HG03025 (cell line): Measurements from ENCODE around the gene C1orf35.
A peak's percentile ranks its signal among the peaks of the same experiment; 100 is the strongest.

Source experiments
- ATAC-seq: cut with Tn5 transposase; IDR thresholded peaks from one replicate; pipeline ENCODE4 v1.9.1; 2021; ENCODE audit warnings: mild to moderate bottlenecking, moderate library complexity; ENCODE audit not compliant: unreplicated experiment, low FRiP score

The C1orf35 gene

DNA sequence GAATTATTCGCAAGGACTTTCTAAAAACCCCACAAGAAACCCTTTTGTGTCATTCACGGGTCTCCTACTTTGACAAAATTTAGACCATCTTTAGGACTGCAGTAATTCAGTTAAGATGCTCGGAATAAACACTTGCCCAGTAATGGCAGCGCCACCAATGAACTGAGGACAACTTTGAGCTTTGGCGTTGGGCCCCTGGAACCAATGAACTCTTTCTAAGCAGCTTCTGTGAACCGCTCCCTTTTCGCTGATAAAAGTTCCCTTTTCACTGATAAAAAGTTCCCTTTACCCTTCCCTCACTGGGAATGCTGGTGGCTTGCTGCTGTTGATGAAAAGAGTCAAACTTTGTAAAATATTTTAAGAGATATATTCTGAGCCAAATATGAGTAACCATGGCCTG, 7.4 kb upstream of the C1orf35 start:
- no peak for ATAC-seq

DNA sequence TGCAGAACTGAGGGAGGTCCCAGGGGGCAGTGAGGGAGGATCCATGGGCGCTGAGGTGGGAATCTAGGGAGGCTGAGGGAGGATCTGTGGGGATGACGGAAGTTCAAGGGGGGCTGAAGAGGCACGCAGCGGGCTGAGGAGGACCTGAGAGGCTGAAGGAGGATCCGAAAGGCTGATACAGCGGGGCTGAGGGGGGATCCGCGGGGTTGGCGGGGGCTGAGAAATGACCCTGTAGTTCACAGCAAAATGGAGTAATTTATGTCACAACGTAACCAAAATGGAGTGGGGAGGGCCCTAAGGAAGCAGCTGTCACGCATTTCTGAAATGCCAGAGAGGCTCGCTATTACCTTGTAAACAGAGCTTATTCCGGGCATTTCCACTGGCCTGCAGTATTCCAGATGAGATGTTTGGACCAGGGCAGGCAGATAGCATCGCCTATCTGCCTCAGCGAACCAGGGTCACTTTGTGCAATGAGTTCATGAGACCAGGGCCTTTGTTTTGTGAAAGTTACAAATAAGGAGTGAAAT, 6.9 kb upstream of the C1orf35 start:
- ATAC-seq = peak; percentile 8

DNA sequence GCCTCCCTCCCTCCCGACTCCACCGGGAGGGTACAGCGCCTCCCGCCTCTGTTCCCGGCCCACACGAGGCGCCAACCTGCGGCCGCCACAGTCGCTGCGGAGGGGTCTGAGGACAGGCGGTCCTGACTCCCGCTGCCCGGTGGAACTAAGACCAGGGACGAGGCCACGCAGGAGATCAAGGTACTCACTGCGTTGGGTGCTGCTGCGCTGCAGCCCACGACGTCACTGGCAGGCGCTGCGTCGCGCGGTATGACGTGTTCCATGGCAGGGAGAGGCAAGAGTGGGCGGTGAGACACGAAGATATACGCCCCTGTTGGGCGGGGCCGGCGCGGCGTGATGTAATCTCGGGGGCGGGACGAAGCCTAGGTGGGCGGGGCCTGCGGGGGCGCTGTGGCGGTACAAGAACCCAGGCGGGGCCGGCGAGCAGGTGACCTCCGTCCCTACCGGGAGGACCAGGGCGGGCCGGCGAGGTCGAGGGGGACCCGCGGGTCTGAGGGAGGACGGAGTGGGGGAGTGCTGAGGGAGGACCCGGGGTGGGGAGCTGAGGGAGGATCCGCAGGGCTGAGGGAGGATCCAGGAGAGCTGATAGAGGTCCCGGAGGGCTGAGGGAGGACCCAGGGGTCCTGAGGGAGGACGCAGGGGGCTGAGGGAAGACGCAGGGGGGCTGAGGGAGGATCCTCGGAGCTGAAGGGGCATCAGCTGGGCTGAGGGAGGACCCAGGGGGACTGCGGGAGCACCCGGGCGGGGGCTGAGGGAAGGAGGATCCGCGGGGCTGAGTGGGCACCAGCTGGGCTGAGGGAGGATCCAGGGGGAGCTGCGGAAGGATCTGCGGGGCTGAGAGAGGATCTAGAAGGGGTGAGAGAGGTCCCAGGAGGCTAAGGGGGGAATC, 6.2 kb upstream of the C1orf35 start, which contains the start of gene MRPL55:
TSS of gene MRPL55 (minus strand) at position 227 of the 889 bp plus-strand sequence. CDS start 1,039 bp downstream, outside the sequence.
- ATAC-seq = peak; percentile 86

DNA sequence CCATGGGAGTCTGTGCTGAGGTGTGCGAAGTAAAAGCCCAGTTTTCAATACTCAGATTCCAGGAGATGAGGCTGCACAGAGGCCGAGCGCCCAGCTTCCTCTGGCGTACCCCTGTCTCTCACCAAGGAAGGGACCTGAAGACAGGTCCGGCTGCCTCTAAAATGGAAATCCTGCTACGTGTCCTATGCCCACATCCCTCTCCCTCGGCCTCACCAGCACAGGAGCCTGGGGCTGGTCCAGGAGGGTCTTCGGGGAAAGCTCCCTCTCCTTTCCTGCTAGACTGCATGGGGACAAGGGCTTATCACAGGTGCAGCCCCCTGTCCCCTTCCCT, 5.6 kb upstream of the C1orf35 start:
- ATAC-seq = no peak

DNA sequence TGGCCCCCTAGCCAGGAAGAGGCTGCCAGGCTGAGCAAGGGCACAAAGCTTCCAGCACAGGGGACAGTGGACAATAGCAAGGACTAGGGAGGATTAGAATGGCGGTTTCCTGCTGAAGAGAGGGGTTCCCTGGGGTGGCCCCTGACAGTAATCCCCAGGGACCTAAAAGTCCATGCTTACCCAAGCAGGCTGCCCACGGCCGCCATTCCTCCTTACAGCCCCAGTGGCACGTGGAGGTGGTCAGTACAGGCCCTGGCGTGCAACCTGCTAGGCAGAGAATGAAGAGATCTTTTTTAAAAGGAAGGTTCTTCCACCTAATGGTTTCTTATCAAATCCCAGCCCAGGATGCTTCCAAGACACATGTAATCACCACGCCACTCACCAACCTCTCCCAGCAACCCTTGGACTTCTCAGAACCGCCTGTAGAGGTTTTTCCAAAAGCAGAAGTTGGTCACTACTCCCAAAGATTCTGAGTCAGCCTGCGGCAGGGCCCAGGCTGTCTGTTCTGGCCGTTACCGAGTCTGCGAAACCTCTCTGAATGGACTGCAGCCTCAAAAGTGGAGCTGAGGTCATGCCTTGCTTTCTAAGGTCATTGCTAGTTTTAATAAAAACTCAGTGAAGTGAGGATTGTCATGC, 5.0 kb upstream of the C1orf35 start:
- ATAC-seq = no peak

DNA sequence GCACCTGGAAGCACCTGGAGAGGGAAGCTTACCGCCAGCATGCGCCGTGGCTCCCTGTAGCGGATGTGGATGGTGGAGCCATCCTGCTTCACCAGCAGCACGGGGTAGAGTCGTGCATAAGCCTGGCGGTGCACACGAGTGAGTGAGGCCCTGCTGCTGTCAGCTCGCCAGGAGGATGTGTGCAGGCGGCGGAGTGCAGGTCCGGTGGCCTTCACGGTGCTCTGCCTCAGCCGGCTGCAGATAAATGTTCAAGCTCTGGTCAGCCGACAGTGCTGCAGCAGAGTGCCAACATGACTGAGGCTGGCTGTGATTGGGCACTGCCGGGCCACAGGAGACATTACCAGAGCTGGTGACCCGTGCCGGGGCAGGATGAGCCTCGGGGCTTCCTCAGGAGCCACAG, 4.5 kb upstream of the C1orf35 start:
- ATAC-seq = no peak

DNA sequence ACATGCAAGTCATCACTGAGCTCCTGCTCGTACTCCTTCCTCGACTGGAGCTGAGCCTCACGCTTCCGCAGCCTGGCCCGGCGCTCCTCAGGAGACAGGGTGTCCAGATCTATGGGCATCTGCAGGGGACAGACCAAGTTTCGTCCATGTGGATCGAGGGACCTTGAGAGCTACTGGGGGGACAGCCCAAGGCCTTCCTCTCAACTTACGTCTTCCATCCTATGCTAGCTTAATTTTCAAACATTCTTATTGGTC, 3.6 kb upstream of the C1orf35 start:
- no peak for ATAC-seq

DNA sequence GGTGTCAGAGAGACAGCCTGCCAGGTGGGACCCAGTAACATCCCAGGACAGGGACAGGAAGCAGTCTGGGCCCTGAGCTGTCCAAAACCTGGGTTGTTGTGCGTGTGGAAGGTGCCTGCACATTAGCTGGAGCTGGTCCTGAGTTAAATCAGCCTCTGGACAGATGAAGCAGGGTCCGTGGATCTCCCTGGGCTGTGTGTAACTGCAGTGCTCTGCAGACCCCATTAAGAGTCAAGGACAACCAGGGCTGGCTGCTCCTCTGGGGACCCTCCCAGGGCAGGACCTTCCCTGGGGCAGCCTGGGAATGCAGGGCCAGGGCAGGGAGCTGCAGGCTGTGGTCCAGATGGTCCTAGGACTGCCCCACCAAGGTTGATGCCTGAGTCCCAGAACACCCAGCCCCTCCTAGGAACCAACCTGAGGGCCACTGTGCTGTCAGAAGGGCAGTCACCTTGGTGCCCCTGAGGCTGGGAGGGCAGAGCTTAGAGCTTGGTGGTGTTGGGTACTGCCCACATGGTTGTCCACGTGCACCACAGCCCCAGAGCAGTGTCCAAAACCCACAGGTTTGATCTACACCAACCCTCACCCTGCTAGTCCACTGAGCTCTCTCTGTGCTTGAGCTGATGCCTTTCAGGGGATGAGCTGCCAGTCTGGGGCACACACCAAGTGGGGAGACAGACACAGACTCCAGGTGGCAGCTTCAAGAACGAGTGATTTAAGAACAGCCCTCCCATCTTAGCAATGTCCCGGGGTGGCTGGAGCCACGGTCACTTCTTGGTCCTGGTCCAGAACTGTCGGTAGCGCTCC, 3.1 kb upstream of the C1orf35 start:
- no peak for ATAC-seq

DNA sequence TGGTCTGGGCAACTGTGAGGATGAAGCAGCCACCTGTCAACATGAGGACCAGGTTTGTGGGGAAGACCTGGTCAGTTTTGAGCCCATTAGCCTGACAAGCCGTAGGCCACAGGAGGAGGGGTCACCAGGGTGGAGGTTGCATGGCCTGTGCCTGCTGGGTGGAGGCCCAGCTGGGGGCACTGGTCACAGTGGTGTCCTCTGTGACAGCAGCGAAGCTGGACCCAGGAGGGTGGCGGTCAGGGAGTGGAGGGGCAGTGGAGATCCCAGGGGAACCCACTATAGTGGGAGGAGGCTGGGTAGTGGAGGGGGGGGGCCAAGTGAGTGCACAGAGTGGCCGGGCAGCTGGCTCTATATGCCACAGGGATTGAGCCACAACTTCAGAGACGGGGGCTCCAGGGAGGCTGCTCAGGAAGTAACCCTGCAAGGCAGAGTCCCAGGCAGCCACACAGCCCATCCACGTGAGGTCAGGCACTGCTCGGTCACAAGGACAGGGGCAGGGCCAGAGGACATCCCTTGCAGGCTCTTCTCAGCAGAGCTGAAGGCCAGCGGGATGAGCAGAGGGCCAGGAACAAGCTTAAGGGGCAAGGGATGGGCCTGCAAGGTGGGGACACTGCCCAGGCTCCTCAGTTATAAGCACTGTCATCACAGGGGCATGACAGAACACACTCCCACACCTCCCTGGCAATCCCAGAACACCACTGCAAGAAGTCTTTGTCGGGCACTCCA, 2.3 kb upstream of the C1orf35 start:
- no peak for ATAC-seq

DNA sequence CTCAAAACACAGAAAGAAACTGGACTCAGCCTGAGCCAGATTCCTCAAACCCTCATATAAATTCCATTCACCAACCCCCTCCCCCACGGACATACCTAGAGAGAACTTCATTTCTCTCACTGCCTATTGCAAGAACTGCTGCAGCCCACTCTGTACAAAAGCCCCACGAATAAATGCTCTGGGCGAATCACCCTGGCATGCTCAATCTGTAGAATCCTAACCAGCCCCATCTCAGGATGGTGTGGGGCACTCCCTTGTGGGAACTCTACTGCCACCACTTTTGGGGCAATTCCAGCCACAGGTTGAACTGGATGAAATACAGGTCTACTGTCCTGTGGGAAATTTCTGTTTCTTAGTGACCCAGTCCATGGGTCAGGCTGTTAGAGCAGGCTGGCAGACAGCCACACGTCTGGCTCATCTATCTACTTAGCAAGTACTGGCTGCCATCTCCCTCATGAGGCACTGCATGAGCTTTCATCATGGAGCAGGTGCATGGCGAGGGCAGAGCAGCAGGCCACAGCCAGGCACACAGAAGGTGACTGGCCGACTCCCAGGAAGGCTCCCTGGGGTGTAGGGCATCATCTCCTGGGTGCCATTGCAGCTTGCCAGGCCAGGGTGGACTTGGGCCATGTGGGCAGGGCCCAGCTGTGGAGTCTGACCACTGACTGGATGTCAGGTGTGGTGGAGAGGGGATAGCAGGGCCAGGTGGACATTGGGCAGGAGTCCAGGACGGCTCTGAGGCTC, 1.6 kb upstream of the C1orf35 start:
- ATAC-seq = no peak

DNA sequence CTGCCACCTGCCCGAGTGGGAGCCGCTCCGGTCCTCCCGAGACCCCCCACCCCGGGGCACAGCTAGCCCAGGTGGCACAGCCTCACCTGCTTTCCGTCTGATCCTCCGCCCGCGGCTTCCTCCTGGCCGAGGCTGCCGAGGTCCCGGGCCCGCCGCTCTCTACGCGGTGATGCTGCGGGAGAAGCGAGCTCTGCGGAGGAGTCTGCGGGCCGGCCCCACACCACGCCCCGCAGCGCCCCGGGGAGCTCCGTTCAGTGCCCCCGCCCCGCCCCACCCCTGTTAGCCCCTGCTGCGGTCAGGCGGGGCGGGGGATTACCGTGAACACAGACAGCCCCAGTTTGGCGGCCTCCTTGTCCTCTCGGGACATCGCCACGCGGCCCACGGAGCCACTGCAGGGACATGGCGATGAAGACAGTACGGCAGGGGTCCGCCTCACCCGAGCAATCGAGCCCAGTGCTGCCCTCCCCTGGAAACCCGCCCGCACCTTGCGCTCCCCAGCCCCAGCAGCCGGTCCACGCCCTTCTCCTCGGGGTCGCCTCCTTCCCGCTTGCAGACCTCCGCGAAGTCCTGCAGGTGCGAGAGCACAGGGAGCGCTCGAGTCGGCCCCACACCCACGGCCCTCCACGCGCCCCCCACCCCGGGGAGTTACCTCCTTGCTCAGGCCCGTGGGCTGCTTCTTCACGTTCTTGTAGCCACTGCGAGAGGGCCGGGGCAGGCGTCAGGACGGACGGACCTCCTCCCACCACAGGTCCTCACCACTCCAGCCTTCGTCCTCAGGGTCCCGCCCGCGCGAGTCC, 933 bp downstream of the C1orf35 start:
- peak; percentile 16 for ATAC-seq

DNA sequence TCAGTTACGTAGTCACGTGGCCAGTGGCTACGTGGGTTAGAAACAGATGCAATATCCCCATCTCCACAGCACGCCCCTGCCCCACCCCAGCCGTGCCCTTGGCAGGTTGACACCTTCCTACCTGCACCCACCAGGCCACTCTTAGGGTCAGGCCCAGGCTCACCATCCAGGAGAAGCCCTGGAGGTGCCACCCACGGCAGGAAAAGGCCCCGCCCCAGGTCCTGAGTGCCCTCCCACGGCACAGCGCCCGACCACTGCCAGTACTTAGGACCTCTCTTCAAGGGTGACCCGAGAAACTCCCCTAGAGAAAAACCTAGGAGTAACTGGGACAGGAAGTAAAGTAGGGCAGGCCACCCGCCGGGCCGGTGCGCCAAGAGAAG, 1.5 kb downstream of the C1orf35 start:
- no peak for ATAC-seq

DNA sequence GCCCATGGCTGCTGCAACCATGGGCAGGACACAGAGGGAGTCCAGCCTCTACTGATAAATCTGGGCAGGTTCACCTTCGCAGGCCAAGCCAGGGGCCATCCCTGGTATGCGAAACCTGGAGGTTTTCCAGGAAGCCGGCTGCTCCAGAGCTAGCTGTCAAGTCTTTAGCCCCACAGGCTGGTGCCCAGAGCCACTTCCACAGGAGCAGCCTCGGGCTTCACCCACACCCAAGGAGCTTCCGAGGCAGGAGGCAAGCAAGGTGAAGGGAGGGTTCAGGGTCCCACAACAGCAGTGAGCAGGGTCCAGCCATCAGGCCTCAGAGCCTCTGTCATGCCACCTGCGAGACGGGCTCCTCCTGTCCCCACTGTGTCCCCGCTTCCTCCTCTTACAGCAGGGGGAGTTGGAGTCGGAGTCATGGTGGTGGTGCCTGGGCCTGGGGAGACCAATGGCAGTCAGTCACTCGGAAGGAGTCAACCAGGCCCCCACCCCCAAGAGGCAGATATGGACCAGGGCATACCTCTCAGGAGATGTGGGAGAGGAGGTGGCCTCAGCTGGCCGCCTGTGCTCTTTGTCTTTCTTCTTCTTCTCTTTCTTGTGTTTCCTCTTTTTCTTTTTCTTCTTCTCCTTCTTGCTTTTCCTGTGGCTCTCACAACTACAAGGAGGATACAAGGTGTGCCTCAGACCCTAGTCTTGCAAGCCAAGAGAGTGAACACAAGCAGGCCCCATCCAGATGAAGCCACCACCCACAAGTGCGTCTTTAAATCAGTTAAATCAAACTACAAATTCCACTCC, 2.1 kb downstream of the C1orf35 start:
- ATAC-seq = no peak

DNA sequence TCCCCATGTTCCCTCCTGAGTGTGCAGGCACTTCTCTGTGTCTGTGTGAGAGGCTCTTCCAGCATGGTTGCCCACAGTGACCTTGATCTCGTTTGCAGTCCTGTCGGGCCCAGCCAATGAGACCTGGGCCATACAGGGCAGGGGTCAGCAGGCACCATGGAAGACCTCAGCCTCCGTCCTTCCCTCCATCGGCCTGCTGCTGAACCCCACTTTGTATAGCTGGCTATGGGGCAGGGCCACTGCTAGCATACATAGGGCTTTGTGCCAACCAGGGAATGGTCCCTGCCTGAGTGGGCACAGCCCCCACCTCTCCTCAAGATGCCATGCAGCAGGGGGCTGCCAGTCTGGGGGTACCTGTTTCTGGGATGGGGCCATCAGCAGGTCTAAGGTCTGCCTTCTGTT, 3.8 kb downstream of the C1orf35 start:
- ATAC-seq = no peak

DNA sequence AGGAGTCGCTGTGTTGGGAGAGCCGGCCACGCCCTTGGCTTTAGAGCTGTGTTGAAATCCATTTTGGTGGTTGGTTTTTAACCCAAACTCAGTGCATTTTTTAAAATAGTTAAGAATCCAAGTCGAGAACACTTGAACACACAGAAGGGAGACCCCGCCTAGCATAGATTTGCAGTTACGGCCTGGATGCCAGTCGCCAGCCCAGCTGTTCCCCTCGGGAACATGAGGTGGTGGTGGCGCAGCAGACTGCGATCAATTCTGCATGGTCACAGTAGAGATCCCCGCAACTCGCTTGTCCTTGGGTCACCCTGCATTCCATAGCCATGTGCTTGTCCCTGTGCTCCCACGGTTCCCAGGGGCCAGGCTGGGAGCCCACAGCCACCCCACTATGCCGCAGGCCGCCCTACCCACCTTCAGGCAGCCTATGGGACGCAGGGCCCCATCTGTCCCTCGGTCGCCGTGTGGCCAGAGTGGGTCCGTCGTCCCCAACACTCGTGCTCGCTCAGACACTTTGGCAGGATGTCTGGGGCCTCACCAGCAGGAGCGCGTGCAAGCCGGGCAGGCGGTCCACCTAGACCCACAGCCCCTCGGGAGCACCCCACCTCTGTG, 4.7 kb downstream of the C1orf35 start:
- ATAC-seq = no peak

DNA sequence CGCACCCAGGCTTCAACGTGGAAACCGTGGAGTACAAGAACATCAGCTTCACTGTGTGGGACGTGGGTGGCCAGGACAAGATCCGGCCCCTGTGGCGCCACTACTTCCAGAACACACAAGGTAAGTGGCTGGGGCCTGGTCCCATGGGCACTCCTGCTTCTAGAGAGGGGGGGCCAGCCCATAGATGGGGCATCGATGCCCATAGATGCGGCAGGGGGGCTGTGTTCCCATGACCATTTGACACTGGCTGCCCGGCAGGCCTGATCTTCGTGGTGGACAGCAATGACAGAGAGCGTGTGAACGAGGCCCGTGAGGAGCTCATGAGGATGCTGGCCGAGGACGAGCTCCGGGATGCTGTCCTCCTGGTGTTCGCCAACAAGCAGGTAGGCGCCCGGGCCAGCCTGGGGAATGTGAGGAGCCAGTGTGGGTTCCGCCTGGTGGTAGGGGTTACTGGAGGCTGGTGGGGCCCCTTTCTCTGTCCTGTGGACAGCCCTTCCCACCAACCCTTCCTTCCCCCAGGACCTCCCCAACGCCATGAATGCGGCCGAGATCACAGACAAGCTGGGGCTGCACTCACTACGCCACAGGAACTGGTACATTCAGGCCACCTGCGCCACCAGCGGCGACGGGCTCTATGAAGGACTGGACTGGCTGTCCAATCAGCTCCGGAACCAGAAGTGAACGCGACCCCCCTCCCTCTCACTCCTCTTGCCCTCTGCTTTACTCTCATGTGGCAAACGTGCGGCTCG, 5.6 kb downstream of the C1orf35 start:
- ATAC-seq = no peak
